Gastrocnemius medialis (tissue), 4 donors: ENCODE data around the gene FCHSD2.

ENCODE experiments used
- POLR2A ChIP-seq, 2 donors: fragments of 450-650 bp; IDR thresholded peaks; one replicate each; pipeline ENCODE4 v1.6.1; 2017; ENCODE audit warnings: antibody characterized with exemption in 2 of 2, mild to moderate bottlenecking in 2 of 2, moderate library complexity in 2 of 2
- TF ChIP-seq, protein P1 (sequence below), 5 experiments: fragments of 450-650 bp in 3 of 5; fragments of 200-600 bp in 2 of 5; sonication (generic) in 2 of 5; IDR thresholded peaks in 4 of 5; conservative IDR thresholded peaks in 1 of 5; 1 replicate in 4 of 5; 2 replicates in 1 of 5; pipeline ENCODE4 v1.5.1; 2016 to 2019; ENCODE audit warnings: antibody characterized with exemption in 5 of 5, mild to moderate bottlenecking in 3 of 5, moderate library complexity in 3 of 5

- TF ChIP-seq, protein P1, sequence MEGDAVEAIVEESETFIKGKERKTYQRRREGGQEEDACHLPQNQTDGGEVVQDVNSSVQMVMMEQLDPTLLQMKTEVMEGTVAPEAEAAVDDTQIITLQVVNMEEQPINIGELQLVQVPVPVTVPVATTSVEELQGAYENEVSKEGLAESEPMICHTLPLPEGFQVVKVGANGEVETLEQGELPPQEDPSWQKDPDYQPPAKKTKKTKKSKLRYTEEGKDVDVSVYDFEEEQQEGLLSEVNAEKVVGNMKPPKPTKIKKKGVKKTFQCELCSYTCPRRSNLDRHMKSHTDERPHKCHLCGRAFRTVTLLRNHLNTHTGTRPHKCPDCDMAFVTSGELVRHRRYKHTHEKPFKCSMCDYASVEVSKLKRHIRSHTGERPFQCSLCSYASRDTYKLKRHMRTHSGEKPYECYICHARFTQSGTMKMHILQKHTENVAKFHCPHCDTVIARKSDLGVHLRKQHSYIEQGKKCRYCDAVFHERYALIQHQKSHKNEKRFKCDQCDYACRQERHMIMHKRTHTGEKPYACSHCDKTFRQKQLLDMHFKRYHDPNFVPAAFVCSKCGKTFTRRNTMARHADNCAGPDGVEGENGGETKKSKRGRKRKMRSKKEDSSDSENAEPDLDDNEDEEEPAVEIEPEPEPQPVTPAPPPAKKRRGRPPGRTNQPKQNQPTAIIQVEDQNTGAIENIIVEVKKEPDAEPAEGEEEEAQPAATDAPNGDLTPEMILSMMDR (IDR thresholded peaks at IDR 0.05 in 4 of 5, conservative IDR thresholded peaks at IDR 0.05 in 1 of 5), result no peak
- no peak for TF ChIP-seq POLR2A (IDR thresholded peaks at IDR 0.05)
Observed at GRCh38 chr11:72829178-72829577, 312.9 kb downstream of the FCHSD2 start.
